Measurements from ENCODE around the gene FBXL15.

DNA sequence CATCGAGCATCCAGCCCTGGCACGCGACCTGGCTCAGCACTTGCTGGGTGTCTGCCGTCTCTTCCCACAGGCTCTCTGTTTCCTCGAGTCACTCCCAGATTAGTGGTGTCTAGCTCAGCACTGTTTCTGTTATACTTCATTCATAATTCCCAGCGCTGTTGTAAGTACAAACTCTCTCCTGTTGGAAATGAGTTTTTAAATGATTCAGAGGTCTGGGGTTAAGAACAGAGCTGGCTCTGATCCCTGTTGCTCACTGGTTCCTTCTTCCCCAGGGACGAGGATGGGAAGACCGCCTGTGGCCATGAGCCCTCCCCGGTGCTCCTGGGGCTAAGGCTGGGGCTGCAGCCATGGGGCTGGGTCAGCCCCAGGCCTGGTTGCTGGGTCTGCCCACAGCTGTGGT is 48.0 kb downstream of the FBXL15 start:
- TF ChIP-seq, protein P1, sequence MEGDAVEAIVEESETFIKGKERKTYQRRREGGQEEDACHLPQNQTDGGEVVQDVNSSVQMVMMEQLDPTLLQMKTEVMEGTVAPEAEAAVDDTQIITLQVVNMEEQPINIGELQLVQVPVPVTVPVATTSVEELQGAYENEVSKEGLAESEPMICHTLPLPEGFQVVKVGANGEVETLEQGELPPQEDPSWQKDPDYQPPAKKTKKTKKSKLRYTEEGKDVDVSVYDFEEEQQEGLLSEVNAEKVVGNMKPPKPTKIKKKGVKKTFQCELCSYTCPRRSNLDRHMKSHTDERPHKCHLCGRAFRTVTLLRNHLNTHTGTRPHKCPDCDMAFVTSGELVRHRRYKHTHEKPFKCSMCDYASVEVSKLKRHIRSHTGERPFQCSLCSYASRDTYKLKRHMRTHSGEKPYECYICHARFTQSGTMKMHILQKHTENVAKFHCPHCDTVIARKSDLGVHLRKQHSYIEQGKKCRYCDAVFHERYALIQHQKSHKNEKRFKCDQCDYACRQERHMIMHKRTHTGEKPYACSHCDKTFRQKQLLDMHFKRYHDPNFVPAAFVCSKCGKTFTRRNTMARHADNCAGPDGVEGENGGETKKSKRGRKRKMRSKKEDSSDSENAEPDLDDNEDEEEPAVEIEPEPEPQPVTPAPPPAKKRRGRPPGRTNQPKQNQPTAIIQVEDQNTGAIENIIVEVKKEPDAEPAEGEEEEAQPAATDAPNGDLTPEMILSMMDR (IDR thresholded peaks at IDR 0.05) = no peak
- TF ChIP-seq POLR2A (IDR thresholded peaks at IDR 0.05) = no peak

Data from Peyer's patch (tissue), 4 donors.